WERI-Rb-1 (cell line): ENCODE measurements around the gene MRTFA.

Experiments
- DNase-seq: peaks from one replicate; pipeline ENCODE4 v3.0.0-alpha.2; 2020
- H3K27ac ChIP-seq: fragments of 250-450 bp; sonication (Bioruptor Pico); 2 replicates; pipeline ENCODE4 v1.5.1; 2020; ENCODE audit warnings: mild to moderate bottlenecking, moderate library complexity
- H3K27me3 ChIP-seq: fragments of 250-450 bp; sonication (Bioruptor Pico); 2 replicates; pipeline ENCODE4 v1.5.1; 2021; ENCODE audit warnings: mild to moderate bottlenecking, low read depth, moderate library complexity; ENCODE audit not compliant: insufficient read depth, severe bottlenecking
- H3K36me3 ChIP-seq: fragments of 250-450 bp; sonication (Bioruptor Pico); 2 replicates; pipeline ENCODE4 v1.5.1; 2020; ENCODE audit warnings: mild to moderate bottlenecking, moderate library complexity
- H3K4me3 ChIP-seq: 2 replicates; pipeline ENCODE4 v1.5.1; 2011; ENCODE audit warnings: low read depth, mild to moderate bottlenecking, control low read depth, low read length
- H3K9me3 ChIP-seq: fragments of 250-450 bp; sonication (Bioruptor Pico); 2 replicates; pipeline ENCODE4 v1.5.1; 2021; ENCODE audit warnings: mild to moderate bottlenecking, moderate library complexity; ENCODE audit not compliant: severe bottlenecking
- TF ChIP-seq, protein P1 (sequence below): IDR thresholded peaks from 2 replicates; pipeline ENCODE4 v1.5.1; 2011; ENCODE audit warnings: low read depth, mild to moderate bottlenecking, control low read depth, inconsistent platforms, low read length

Gene MRTFA

GRCh38 chr22:40498420-40499208 lies 137.9 kb downstream of the MRTFA start:
- Histone ChIP-seq H3K27me3 (no peaks in the 10 kb centered on the region), H3K9me3 (no peaks in the 10 kb centered on the region), H3K36me3 (no peaks in the 10 kb centered on the region), H3K27ac (no peak overlapping the region), H3K4me3 (no peak overlapping the region)
- TF ChIP-seq, protein P1, sequence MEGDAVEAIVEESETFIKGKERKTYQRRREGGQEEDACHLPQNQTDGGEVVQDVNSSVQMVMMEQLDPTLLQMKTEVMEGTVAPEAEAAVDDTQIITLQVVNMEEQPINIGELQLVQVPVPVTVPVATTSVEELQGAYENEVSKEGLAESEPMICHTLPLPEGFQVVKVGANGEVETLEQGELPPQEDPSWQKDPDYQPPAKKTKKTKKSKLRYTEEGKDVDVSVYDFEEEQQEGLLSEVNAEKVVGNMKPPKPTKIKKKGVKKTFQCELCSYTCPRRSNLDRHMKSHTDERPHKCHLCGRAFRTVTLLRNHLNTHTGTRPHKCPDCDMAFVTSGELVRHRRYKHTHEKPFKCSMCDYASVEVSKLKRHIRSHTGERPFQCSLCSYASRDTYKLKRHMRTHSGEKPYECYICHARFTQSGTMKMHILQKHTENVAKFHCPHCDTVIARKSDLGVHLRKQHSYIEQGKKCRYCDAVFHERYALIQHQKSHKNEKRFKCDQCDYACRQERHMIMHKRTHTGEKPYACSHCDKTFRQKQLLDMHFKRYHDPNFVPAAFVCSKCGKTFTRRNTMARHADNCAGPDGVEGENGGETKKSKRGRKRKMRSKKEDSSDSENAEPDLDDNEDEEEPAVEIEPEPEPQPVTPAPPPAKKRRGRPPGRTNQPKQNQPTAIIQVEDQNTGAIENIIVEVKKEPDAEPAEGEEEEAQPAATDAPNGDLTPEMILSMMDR: no peak
- DNase-seq: no peak

DNA sequence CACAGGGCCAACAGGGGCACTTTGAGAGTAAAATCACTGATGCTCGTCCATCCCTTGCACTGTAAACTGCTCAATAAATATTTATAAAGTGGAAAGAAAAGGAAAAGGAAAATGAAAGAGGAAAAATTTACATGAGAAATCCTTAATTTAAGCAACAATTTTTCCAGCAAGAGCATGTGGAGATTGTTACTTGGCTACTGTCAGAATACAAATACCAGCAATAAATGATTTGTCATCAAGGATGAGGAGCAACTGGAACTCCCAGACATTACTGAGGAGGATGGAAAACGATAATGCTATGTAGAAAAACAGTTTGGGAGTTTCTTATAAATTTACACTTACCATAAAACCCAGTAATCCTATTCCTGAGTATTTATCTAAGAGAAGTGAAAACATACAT lies 143.1 kb downstream of the MRTFA start:
- no peak for DNase-seq
- no peaks in the 10 kb centered on the region for H3K9me3 ChIP-seq
- TF ChIP-seq, protein P1: no peak
- no peak overlapping the region for H3K27ac ChIP-seq
- H3K4me3 ChIP-seq: no peak overlapping the region
- no peaks in the 10 kb centered on the region for H3K27me3 ChIP-seq
- H3K36me3 ChIP-seq: no peaks in the 10 kb centered on the region; the same call in 1 of the 2 replicates

GRCh38 chr22:40491990-40492631 lies 144.4 kb downstream of the MRTFA start:
- TF ChIP-seq, protein P1: no peak
- Histone ChIP-seq H3K9me3 (no peaks in the 10 kb centered on the region), H3K36me3 (no peaks in the 10 kb centered on the region; the same call in 1 of the 2 replicates), H3K27me3 (no peaks in the 10 kb centered on the region), H3K4me3 (no peak overlapping the region), H3K27ac (no peak overlapping the region)
- DNase-seq: no peak

GRCh38 chr22:40487663-40488249 lies 148.8 kb downstream of the MRTFA start:
- TF ChIP-seq, protein P1: peak; percentile 54
- H3K9me3 ChIP-seq: no peaks in the 10 kb centered on the region
- H3K27ac ChIP-seq: peak overlapping the region; percentile 10
- H3K4me3 ChIP-seq: no peak overlapping the region
- DNase-seq: no peak
- peaks cover 3% of the 10 kb centered on the region; the same call in 1 of the 2 replicates for H3K36me3 ChIP-seq
- H3K27me3 ChIP-seq: no peaks in the 10 kb centered on the region

DNA sequence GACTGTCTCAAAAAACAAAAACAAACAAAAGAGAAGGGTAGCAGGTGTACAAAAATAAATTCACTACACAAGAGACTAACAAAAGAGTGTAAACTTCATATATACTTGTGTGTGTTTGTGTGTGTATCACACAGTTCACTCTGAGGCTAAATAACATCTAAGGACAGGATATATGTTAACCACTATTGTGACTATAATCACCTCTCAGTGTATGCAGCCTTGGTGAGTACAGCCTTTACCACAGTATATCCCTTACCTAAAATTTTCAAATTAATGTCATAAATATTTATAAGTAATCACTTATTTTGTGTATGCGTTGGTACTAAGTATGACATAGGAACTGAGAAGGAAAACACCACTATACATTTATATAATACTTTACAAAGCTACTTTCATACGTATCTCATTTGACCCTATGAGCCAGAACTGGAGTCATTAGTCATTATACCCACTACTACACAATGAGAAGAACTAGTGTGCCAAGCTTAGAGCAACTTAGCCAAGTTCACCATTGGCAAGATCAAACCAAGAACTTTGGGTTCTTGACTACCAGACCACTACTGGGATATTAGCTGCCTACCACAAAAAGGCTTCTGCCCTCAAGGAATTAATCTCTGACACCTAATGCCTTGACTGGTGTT lies 149.4 kb downstream of the MRTFA start:
- TF ChIP-seq, protein P1: no peak
- H3K4me3 ChIP-seq: no peak overlapping the region
- H3K36me3 ChIP-seq: peaks cover 3% of the 10 kb centered on the region; the same call in 1 of the 2 replicates
- no peaks in the 10 kb centered on the region for H3K27me3 ChIP-seq
- no peak for DNase-seq
- H3K27ac ChIP-seq: no peak overlapping the region
- H3K9me3 ChIP-seq: no peaks in the 10 kb centered on the region
